GM21381 (cell line): ENCODE results near the gene CCDC192.

Experiments used
- ATAC-seq: cut with Tn5 transposase; IDR thresholded peaks from one replicate; pipeline ENCODE4 v1.9.1; 2021; ENCODE audit warnings: mild to moderate bottlenecking, moderate library complexity; ENCODE audit not compliant: unreplicated experiment

CCDC192 gene

DNA sequence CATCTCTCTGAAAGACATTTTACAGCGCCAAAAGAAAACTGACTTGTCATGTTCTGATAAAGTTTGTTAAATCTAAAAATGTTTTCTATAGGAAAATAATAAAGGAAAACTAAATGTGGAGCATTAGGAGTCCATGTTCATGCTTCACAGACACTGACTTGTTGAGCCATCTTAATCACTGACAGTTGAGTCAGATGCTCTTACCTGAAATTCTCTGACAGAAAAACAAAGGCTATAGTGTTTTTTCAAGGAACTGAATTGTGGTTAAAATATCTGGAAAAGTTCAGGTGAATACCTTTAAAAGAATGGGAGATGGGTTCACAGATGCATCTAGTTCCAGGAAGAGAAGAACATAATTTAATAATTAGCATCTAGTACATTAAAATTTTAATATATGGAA, 266.9 kb downstream of the CCDC192 start:
- no peak for ATAC-seq

DNA sequence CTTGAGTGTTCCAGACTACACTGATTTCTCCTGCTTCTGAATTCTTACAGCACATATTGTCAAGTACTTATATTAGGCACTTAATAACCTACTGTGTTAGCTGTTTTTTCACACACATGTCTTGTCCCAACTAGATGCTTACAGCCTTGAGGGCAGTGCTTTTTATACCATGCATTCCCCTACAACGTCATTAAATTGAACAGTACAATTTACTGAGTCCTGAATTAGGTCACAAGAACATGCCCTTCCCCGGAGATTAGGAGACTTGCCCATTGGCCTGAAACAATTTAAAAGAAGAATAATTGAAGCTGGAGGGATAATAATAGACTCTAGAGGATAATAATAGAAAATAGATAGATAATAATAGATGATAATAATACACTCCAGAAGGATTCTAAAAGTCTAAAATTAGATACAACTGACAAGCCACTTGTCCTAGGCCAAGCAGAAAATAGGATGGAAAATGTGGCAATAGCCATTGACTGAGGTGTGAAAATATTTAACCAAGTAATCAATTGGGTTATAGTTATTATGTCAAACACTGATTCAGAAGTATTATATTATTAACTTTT, 267.7 kb downstream of the CCDC192 start:
- no peak for ATAC-seq

DNA sequence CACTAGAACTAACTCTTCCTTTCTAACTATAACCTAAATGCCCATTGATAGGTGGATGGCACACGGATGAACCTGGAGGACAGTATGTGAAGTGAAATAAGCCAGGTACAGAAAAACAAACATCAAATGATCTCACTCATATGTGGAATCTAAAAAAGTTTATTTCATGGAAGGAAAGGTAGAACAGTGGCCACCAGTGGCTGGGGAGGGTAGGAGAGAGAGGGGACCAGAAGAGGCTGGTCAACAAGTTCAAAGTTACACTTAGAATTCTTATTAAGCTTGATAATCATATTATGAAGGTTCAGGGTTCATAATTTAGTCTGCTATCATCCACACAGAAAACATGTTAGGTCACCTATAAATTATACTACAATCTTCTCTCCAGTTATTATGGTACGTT, 272.8 kb downstream of the CCDC192 start:
- no peak for ATAC-seq

DNA sequence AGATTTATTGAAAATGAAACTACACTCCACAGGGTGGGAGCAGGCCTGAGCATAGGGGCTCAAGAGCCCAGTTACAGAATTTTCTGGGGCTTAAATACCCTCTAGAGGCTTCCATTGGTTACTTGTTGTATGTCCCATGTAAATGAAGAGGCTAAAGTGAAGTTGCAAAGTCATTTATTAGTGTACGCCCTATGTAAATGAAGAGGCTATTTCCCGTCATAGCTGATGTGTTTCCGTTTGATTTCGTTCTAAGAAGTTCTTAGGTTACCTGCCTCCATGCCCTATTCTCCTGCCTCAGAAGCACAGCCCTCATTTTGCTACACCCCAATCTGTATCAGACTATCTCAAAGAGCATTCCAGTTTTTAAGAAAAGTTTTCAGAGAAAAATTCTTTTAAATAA, 273.3 kb downstream of the CCDC192 start:
- ATAC-seq = no peak

DNA sequence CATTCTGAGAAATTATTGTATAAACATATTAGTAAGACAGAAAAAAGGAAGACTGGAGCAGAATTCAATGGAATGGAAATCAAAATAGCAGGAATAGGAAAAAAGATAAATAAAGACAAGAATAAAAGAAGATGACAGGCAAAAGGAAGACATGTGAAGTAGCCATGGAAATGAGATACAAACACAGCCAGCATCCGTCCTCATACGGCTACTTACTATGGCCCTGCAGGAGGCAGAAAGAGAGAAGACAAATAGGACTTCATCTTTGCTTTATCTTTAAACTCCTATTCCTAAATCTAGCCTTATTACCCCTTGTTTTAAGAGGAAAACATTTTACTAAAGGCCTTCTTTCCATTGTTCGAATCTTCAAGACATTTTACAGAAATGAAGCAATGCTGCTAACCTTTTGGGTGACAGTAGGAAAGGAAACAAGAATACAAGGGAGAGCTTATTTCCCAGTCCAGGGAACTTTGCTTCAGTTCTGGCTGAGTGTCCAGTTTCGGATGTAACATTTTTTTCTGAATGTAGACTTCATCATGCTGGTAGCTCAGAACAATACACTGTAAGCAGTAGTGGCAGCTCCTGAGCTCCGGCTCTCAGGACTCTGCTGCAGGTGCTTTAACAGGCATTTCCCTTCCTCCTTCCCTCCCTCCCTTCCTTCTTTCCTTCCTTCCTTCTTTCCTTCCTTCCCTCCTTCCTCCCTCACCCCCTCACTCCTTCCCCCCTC, 274.0 kb downstream of the CCDC192 start:
- ATAC-seq = no peak

DNA sequence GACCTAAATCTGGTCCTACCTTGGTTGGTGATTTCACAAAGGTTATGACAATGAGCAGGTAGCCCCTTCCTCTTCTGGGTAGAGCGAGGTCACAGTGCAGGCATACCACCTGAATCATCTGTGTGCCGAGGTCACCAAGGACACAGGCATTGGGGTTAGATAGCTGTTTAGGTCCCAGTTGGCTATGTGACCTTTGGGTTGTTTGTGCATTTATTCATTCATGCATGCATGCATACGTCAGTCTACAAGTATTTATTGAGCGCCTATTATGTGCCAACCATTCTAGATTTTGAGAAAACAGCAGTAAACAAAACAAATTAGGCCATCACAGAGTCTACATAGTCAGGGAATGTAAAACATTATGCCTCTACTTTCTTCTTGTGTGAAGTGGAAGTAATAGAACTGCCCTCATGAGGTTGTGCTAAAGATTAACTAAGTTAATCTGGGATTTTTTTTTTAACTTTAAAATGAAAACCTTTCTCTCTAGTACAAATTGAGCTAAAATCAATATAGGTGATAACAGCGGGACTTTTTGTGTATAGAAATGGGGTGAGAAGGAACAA, 275.6 kb downstream of the CCDC192 start:
- no peak for ATAC-seq

DNA sequence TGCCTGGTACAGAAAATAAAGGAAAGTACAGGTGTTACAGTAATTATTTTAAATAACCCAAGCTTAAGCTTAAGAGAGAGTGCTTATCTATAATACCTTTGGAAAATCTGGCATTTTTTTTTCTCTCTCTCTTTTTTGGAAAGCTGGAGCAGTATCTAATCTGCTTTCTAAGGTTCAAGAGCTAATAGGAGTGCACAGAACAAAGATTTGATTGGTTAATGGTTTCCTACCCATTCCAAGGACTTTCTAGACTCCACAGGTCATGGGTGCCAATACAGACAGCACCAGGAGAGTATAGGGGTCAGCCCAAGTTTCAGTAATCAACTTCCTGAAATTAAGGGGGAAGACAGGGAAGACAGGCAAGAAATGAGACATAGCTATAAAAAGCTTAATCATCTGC, 276.3 kb downstream of the CCDC192 start:
- no peak for ATAC-seq

DNA sequence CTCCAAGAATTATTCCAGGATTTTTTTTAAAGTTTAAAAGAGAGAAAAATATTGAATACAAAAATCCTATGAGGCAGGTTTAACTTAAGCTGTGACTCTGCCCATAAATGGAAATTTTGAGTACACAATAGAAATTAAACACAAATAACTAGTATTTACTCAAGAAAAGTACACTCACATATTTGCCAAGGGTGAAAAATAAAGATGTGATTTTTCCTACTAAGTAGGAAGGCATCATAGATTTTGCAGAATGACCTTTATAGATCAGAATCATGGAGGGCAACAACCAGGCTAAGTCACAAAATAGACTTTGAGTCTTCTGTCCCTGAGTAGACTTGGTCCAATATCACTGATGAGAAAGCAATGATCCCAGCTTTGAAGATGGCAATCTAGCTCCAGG, 277.7 kb downstream of the CCDC192 start:
- no peak for ATAC-seq

DNA sequence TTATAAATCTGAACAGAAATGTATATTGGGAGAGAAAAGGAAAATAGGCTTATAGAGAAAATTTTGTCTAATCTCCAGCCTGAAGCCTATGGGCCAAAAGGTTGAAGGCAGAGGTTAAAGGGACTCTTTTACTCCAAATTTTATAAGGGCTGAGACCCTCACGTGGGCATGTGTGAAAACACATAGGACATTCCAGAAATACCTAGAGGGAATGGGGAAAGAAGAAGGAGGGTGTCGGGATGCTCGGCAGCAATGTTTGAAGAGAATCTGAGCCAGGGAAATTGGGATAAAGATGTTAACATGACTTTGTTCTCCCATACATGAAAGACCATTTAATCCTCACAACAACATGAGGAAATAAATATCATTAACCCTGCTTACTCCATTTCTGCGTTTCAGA, 278.3 kb downstream of the CCDC192 start:
- no peak for ATAC-seq

DNA sequence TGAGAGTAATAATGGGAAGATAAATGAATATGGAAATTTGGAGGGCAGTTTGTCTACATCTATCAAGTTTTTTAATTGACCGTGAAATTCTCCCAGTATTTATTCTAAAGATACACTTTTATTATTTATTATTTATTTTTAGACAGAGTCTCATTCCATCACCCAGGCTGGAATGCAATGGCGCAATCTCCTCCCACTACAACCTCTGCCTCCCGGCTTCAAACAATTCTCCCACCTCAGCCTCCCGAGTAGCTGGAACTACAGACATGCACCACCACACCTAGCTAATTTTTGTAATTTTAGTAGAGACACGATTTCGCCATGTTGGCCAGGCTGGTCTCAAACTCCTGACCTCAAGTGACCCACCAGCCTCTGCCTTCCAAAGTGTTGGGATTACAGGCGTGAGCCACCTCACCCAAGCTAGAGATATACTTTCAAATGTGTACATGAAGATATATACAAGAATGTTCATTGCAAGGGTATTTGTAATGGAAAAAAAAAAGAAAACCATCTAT, 282.7 kb downstream of the CCDC192 start:
- no peak for ATAC-seq

DNA sequence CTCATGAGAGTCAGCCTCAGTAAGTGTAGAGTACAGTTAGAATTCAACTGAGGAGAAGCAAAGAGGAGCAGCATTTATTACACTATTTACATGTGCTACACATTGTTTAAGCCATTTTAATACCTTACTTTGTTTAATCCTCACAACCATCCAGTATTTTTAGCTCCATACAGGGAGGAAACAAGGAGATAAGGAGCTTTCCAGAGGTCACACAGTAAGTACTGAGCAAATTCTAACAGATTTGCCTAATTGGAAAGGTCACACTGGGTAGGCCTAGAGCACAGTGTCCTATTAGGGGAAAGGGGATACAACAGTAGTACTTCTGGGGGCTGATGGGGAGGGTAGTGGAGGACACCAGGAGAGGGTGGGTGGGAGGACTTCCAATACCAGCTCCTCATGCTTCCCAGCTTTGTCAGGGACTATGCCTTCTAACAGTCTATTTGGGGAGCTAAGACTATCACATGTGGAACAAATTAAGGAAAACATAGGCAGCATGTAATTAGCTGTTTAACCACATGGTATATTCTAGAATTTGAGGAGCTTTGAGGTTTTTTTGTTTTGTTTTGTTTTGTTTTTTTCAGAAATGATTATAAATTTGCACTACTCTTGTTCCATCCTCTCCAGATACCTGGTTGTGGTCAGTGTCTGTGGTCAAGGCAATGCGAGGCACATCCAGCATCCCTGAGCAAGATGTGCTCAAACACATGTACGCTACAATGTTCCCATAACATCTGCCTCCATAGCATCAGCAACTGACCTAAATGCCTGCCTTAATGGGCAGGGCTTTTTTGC, 284.4 kb downstream of the CCDC192 start:
- ATAC-seq = no peak

DNA sequence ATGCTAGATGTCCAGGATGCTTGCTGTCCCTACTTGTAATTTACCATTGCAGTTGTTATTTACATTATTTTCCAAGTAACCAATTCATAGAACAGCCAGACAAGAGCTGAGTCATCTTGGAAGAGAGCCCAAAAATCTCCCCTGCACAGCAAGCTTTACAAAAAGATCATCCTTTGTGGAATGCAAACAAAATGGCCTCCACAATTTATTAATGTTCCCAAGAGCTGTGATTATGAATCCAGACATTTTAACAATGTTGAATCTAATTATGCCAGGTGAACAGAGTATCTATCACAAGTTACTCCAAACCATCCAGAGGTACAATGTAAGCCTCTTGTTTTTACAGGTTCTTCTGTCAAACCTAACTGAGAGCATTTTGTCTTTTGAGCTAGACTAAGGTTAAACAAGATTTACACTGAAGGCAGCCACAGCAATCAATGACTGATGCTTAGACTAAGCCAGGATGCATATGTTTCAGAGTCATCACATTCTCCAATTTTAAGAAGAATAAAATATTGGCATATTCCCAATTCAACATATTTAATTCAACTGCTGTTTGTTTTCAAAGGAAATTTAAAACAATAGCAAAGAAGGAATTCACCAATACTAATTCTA, 285.1 kb downstream of the CCDC192 start:
- no peak for ATAC-seq
